Hematopoietic multipotent progenitor cell treated with erythropoietin and hydrocortisone succinate and interleukin-3 and kit ligand, for 15 days (in vitro differentiated cells): Measurements from ENCODE around the gene HS3ST5.

ENCODE experiments used
- DNase-seq: peaks from one replicate; pipeline ENCODE4 v3.0.0-alpha.2; 2015; ENCODE audit warnings: low spot score

HS3ST5 gene, protein sequence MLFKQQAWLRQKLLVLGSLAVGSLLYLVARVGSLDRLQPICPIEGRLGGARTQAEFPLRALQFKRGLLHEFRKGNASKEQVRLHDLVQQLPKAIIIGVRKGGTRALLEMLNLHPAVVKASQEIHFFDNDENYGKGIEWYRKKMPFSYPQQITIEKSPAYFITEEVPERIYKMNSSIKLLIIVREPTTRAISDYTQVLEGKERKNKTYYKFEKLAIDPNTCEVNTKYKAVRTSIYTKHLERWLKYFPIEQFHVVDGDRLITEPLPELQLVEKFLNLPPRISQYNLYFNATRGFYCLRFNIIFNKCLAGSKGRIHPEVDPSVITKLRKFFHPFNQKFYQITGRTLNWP

GRCh38 chr6:114342826-114343781 lies at the start of gene HS3ST5:
Gene HS3ST5, minus strand, starts transcription at chr6:114343023. Its CDS starts 280,178 bp downstream, at chr6:114062845.
- DNase-seq = no peak

DNA sequence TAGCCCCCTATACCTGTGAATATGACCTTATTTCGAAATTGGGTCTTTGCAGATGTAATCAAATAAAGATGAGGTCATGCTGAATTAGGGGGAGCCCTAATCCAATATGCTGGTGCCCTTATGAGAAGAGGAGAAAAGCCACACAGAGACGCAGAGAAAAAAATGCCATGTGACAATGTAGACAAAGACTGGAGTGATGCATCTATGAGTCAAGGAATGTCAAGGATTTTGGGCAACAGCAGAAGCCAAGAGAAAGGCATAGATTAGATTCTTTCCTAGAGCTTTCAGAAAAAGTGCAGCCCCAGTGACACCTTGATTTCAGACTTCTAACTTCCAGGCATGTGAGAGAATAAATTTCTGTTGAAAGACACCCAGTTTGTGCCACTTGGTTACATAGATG lies 47.4 kb upstream of the HS3ST5 start:
- DNase-seq = no peak

DNA sequence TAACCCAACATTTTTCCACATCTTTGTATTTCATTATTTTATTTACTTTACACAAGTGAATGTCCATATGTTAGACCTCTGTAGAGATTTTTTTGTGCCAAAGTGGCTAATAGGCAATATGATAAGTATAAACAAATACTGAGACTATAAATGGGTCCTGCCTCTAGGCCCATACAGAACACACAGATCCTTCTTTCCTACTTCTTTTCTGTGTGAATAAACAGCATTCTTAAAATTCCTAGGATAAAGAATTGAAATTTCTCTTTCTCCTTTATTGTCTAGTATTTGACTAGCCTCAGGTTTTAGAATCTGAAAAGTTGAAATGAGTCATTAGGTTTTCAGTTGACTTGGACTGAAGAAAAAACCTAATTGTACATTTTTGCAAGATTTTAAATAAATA lies 46.3 kb upstream of the HS3ST5 start:
- no peak for DNase-seq

GRCh38 chr6:114382406-114382805 lies 39.6 kb upstream of the HS3ST5 start:
- no peak for DNase-seq

- DNase-seq = no peak
Measured at GRCh38 chr6:114377881-114378280, 35.1 kb upstream of the HS3ST5 start.

GRCh38 chr6:114376611-114377175 lies 33.9 kb upstream of the HS3ST5 start:
- no peak for DNase-seq

DNA sequence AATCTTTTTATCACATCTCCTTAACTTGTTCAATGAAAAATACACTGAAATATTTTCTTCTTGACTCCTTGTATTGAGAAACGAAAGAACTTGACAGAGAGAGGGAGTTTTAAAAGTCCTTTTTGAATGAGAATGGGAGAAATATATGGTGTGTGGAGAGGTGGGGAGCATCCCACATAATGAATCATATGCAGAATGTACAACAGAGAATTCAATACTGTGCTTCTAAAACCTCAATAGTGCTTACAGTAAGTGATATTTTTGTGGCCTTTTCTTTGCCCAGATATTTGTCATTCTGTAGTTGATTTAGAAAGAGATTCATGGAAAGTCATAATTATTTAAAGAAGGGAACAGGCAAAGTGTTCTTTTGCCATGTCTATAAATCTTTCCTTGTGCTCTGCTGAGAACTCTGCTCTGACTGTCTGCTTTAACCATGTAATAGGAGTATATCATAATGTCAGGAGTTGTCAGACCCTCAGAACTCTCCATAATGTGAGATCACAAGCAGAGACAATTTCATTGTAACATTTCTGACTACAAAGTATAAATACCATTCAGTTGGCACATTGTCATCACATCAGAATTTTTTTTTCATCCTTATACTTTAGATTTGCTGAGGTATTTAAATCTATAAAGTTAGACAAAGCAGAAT lies 32.8 kb upstream of the HS3ST5 start:
- DNase-seq = no peak

- DNase-seq = no peak
Measured at GRCh38 chr6:114367315-114367961, 24.6 kb upstream of the HS3ST5 start.

DNA sequence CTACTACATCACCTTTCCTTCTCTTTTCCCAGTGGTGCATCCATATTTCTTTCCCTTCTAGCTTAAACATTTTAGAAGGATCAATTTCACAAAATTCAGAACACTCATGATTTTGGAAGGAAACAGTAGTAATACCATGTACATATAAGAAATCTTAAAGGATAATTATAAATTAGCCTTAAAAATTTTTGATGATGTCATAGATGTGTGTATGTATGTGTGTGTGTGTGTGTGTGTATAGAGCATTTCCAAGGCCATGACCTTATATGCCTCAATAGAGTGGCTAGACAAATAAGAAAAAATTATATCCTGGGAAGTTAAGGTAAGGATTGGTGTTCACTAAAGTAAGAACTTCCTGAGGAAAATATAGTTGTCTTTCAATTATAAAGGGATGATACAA lies 24.1 kb upstream of the HS3ST5 start:
- no peak for DNase-seq

DNA sequence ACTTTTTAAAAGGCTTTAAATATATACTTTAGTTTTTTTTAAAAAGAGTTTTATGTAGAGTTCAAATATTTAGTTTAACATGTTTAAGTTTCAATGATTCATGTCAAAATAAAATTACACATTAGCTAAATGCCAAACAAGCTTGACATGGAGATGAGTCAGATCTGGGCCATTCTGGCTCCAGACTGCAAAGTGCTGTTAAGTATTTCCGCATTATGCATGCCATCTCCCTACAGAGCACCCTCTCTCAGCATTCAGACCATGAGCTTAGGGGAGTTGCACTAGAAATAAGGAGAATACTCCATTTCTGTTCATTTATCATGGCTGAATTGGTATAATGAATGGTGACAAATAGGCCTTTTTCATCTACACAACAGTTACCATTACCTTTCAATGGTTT lies 21.5 kb upstream of the HS3ST5 start:
- DNase-seq = no peak

GRCh38 chr6:114362957-114363356 lies 20.1 kb upstream of the HS3ST5 start:
- no peak for DNase-seq

- no peak for DNase-seq
Measured at GRCh38 chr6:114362396-114362795, 19.6 kb upstream of the HS3ST5 start.

DNA sequence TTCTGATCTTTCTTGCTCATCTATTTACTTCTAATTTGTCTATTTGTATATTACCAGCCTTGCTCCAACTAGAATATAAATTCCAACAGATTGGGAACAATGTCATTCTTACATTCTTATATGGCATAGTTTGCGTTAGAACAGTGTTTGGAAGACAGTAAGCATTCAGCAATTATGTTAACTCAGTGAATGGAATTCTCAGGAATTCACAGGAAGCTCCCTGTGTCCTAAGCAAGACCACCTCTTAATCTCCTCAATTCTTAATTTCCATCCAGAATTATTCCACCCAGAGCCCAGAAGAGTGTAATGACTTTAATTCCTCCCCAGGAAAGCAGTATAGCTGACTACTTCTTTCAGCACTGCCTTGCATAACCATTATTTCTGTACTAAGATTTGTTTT lies 18.2 kb upstream of the HS3ST5 start:
- DNase-seq = no peak

GRCh38 chr6:114355300-114355699 lies 12.5 kb upstream of the HS3ST5 start:
- no peak for DNase-seq

GRCh38 chr6:114354482-114354881 lies 11.7 kb upstream of the HS3ST5 start:
- no peak for DNase-seq

- DNase-seq = no peak
Measured at GRCh38 chr6:114346451-114346850, 3.6 kb upstream of the HS3ST5 start.

- DNase-seq = no peak
Measured at GRCh38 chr6:114344971-114345275, 2.1 kb upstream of the HS3ST5 start.

GRCh38 chr6:114344246-114344970 lies 1.6 kb upstream of the HS3ST5 start:
- DNase-seq = no peak

- DNase-seq = no peak
Measured at GRCh38 chr6:114343782-114344144, 940 bp upstream of the HS3ST5 start.

- no peak for DNase-seq
Measured at GRCh38 chr6:114342086-114342825, 567 bp downstream of the HS3ST5 start.

DNA sequence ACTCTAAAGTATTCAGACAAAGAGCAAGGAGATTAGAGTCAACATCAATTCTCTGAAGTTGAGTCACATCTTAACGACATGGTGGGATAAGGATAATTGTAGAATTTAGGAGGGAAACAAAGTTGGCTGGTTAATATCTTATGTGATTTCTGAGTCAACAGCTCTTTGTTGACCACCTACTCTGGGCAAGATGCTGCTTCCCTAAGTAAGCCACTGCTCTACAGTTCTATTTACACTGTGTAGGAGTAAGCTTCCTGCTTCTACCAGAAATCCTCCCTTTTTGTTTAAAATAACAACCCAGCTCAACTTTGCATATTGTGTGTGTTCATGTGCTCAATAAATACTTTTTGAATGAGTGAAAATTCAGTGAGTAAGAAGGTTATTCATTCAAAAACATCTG lies 3.1 kb downstream of the HS3ST5 start:
- DNase-seq = no peak
